Measurements from ENCODE around the gene CNBD2.
A peak's percentile ranks its signal among the peaks of the same experiment; 100 is the strongest.
"Not testable (repeated sequence)": the region's sequence is repeated elsewhere in the genome, so short reads cannot be mapped to it uniquely, and the experiment has no call there.

CNBD2 gene

DNA sequence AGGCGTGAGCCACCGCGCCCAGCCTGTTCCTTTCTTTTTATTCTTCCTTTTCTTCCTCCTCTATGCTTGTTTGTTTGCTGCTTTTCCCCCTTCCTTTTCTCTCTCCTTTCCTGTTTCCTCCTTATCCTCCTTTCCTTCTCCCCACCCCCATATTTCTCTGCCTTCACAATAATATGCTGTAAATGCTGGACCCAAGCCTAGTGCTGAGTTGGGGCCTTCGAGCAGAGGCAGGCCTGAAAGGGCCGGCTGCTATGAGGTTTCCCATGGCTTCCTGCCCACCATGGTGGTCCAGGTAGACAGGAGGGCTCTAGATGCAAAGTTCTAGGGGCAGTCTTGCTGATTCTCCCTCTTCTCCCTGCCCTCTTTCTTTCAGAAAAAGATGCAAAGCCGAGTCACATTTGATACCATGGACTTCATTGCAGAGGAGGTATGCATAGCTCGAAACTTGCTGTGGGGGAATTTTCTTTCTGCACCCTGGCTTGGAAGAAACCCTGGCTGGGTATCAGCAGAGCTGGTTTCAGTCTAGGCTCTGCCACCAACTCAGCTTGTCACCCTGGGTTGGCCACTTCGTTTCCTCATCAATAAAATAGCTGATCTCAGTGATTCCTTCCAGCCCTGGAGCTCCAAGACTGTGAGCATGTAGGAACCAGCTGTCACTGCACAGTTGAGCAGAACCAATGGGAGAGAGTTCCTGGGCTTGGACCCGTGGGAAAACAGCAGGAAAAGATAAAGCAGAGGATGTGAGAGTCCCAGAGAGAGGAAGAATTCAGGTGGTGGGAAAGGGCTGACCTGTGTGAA lies 7.4 kb downstream of the CNBD2 start:
- no peak for DNase-seq

DNA sequence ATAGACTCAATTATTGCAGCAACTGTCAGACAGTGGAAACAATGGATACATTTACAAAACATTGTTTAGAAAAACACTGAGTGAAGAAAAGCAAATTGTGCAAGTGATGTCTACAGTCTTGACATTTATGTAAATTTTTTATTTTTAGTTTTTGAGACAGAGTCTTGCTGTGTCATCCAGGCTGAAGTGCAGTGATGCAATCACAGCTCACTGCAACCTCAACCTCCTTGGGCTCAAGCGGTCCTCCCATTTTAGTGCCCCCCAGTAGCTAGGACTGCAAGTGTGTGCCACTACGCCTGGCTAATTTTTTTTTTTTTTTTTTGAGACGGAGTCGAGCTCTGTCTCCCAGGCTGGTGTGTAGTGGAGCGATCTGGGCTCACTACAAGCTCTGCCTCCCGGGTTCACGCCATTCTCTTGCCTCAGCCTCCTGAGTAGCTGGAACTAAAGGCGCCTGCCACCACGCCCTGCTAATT lies 9.7 kb downstream of the CNBD2 start:
- no peak for DNase-seq

- no peak for DNase-seq
Measured at GRCh38 chr20:35979544-35979943, 11.2 kb downstream of the CNBD2 start.

DNA sequence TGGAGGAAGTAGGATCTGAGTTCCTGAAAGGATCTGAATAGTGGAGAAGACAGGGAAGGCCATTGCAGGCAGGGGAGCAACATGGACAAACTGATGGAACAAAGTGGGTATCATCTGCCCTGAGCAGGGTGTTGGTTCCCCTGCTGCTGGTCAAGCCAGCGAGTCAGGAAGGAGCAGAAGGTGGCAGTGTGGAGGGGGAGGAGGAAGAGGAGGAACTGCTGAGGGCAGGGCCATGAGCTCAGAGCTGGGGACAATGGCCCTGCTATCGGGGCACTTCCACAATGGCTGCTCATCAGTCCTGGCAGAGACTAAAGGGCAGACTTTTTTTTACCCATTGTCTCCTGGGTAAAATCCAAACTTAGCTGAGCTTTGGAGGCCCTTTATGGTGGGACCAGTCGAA lies 13.6 kb downstream of the CNBD2 start:
- DNase-seq = no peak

DNA sequence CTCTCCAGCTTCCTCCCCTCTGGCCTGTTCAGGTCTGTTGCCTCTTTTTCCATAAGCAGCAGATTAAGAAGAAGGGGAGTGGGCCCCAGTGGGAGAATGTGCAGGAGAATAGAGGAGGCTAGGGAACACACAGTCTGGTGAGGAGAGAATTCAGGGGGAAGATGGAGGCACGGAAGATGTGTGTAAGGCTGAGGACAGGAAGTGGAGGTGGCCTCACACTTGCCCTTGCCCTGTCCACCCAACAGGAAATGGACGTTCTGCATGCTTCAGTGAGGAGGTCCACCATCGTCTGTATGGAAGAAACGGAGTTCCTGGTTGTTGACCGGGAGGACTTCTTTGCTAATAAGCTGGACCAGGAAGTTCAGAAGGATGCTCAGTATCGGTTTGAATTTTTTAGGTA lies 16.0 kb downstream of the CNBD2 start:
- DNase-seq = no peak

- DNase-seq = no peak
Measured at GRCh38 chr20:35985806-35986205, 17.4 kb downstream of the CNBD2 start.

GRCh38 chr20:35988910-35989463 lies 20.6 kb downstream of the CNBD2 start:
- DNase-seq = no peak

DNA sequence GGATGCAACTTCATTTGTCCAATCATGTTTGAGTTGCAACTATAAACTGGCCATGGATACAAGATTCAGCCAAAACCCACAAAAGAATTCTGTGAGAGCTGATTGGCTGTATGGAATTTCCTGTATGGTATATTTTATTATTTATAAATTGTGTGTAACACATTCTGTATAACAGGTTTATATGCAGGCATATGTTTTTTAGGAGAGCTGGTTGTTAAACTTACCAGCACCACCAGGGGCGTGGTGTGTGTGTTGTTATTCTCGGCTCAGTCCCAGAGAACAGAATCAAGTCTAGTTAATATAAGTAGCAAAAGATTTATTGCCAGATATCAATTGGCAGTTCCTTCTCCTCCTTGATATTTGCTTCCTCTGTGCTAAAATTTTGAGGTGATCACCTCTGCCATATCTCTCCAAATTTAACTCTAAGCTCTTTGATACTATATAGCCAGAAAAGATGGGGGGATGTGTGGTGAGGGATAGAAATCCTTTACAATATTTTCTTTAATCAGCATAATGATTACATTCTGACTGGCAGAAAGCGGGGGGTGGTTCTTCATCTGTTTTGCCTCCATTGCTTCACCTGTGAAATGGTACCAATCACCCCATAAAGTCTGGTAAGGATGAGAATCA lies 22.9 kb downstream of the CNBD2 start:
- DNase-seq = peak in 1 of 2 experiments; percentile 67

- peak; percentile 79 to 92 for DNase-seq
Measured at GRCh38 chr20:35992713-35993335, 24.4 kb downstream of the CNBD2 start.

- peak; percentile 86 to 94 for DNase-seq
Measured at GRCh38 chr20:35994994-35995453, 26.6 kb downstream of the CNBD2 start.

DNA sequence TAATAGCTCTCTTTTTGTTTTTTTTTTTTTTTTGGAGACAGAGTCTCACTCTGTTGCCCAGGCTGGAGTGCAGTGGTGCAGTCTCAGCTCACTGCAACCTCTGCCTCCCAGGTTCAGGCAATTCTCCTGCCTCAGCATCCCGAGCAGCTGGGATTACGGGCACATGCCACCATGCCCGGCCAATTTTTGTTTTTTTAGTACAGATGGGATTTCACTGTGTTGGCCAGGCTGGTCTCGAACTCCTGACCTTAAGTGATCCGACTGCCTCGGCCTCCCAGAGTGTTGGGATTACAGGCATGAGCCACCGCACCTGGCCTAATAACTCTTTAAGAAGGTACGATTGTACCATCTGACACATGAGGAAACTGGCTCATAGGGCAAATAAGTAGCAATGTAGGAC lies 28.1 kb downstream of the CNBD2 start:
- DNase-seq = not testable (repeated sequence)

GRCh38 chr20:36001331-36001730 lies 32.9 kb downstream of the CNBD2 start:
- not testable (repeated sequence) for DNase-seq

GRCh38 chr20:36002855-36003254 lies 34.5 kb downstream of the CNBD2 start:
- no peak for DNase-seq

- no peak for DNase-seq
Measured at GRCh38 chr20:36004045-36004444, 35.7 kb downstream of the CNBD2 start.

DNA sequence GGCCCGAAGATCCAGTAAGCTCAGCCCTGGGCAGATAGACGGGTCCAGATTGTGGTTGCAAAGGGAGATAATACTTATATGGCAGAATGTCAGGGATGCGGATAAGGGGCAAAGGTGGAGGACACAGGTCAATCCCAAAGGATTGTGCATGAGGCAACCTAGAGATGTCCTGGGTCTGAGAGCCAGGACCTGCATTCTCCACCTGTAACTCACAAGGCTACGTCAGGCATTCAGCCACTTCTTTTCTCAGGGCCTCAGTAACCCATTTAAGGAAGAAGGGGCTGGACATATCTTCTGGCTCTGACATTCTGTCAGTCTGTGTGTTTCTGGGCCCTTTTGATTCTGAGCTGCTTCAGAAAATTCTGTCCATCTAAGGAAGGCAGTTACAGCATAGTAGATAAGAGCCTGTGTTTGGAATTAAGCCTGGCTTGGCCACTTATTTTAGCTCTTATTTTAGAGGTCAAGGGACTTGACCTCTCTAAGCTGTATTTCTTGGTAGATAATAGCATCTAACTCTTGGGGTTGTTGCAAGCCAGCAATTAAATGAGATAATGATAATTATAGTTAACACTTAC lies 40.2 kb downstream of the CNBD2 start:
- no peak for DNase-seq

GRCh38 chr20:36010076-36010475 lies 41.7 kb downstream of the CNBD2 start:
- no peak for DNase-seq

- no peak for DNase-seq
Measured at GRCh38 chr20:36010825-36011224, 42.4 kb downstream of the CNBD2 start.

- DNase-seq = no peak
Measured at GRCh38 chr20:36015806-36016403, 47.5 kb downstream of the CNBD2 start.

DNA sequence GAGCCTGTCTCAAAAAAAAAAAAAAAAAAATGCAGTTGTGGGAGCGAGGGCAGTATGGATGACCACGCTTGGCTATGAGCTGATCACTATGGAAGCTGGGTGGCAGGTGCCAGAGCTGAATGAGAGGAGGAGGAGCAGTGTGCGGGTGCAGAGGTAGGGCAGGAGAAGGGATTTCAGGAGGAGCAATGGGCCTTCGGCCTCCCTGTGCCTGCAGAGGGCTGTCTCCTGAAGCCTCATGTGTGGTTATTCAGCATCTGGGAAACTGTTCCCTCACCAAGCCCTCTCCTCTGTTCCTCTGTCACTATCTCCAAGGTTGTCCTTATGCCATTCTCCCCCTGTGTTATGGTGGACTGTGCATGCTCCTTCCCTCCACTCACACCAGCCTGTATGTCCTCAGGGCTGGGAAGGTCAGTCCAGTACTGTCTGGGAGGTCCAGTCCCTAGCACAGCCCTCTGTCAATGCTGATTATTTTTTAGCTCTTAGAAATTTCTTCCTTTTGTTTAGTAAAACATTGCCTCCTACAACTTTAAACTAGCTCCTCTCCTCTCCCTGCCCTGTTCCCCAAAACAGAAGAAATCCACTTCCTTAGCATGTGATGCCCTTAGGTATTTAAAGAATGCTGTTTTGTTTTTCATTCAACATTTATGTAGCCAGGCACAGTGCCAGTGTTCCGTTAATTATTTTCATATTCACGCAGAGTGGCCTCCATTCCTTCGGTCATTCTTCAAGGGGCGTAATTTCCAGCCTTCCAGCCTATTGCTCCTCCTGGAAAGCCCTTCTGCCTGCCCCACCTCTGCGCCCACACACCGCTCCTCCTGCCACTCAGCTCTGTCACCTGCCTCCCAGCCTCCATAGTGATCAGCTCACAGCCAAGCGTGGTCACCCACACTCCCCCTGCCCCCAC lies 48.9 kb downstream of the CNBD2 start:
- DNase-seq = peak in 1 of 2 experiments; percentile 35

- no peak for DNase-seq
Measured at GRCh38 chr20:36018208-36018988, 50.0 kb downstream of the CNBD2 start.

GRCh38 chr20:36026131-36026530 lies 57.7 kb downstream of the CNBD2 start:
- DNase-seq = not testable (repeated sequence)
